D721Med (cell line): ENCODE data around the gene SDF4.

ENCODE experiments used
- DNase-seq: peaks from one replicate; pipeline ENCODE4 v3.0.0; 2011; ENCODE audit warnings: low spot score; ENCODE audit not compliant: insufficient read length
- FAIRE-seq: peaks from 2 replicates; lab custom pipeline; 2011; peaks lifted over from hg19 to GRCh38; lab: Jason Lieb, UNC
- CTCF ChIP-seq: IDR thresholded peaks from 2 replicates; pipeline ENCODE4 v1.5.1; 2012; ENCODE audit warnings: mild to moderate bottlenecking, control low read depth; ENCODE audit not compliant: insufficient read depth; ENCODE audit errors: missing control alignments

SDF4 gene

GRCh38 chr1:1220197-1220596, 11.6 kb downstream of the SDF4 start:
- no peak for DNase-seq
- TF ChIP-seq CTCF, result no peak
- no peak for FAIRE-seq

GRCh38 chr1:1219341-1219740, 12.5 kb downstream of the SDF4 start:
- DNase-seq (no peak), FAIRE-seq (no peak)
- no peak for TF ChIP-seq CTCF

GRCh38 chr1:1218524-1219200, 13.1 kb downstream of the SDF4 start:
- no peak for TF ChIP-seq CTCF
- FAIRE-seq, result no peak

GRCh38 chr1:1217621-1218523, 13.9 kb downstream of the SDF4 start:
- no peak for DNase-seq
- FAIRE-seq, result no peak
- no peak for TF ChIP-seq CTCF

More at GRCh38 chr1:1218524-1219200, 13.1 kb downstream of the SDF4 start:
- no peak for DNase-seq

GRCh38 chr1:1216770-1217620, 14.8 kb downstream of the SDF4 start:
- no peak for DNase-seq
- TF ChIP-seq CTCF, result no peak
- no peak for FAIRE-seq

GRCh38 chr1:1215881-1216605, 15.8 kb downstream of the SDF4 start:
- DNase-seq (no peak), FAIRE-seq (no peak)
- no peak for TF ChIP-seq CTCF
